BE2C (cell line): Measurements from ENCODE around the gene DUS1L.

Experiments used
- DNase-seq: peaks from one replicate; pipeline ENCODE4 v3.0.0-alpha.2; 2020
- H3K27me3 ChIP-seq: fragments of 250-450 bp; sonication (Bioruptor Pico); 2 replicates; pipeline ENCODE4 v1.5.1; 2020; ENCODE audit warnings: mild to moderate bottlenecking
- H3K36me3 ChIP-seq: fragments of 250-450 bp; sonication (Bioruptor Pico); 2 replicates; pipeline ENCODE4 v1.5.1; 2020; ENCODE audit warnings: mild to moderate bottlenecking
- H3K4me1 ChIP-seq: fragments of 250-450 bp; sonication (Bioruptor Pico); 2 replicates; pipeline ENCODE4 v1.5.1; 2020
- H3K4me3 ChIP-seq: 2 replicates; pipeline ENCODE4 v1.5.1; 2011; ENCODE audit warnings: low read depth, low read length
- H3K9me3 ChIP-seq: fragments of 250-450 bp; sonication (Bioruptor Pico); 2 replicates; pipeline ENCODE4 v1.5.1; 2020
- TF ChIP-seq, protein P1 (sequence below): IDR thresholded peaks from 2 replicates; pipeline ENCODE4 v1.5.1; 2012; ENCODE audit warnings: mild to moderate bottlenecking, low read depth, low read length

The DUS1L gene

DNA sequence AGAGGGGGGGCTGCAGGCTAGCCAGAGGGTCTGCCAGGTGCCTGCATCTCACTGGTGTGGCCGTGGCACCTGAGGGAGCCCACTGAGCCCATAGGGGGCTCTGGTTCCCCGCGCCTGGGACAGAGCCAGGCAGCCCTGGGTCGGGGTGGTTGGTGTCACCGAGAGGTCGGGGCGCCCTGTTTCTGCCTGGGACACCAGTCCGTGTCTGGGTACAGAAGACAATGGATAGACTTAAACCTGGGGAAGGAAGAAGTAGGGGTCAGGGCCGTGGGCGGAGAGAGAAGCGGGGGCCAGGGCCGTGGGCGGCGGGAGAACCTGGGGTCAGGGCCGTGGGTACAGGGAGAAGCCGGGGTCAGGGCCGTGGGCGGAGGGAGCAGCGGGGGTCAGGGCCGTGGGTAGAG lies 17.0 kb downstream of the DUS1L start:
- H3K4me1 ChIP-seq: no peaks in the 10 kb centered on the region
- DNase-seq: no peak
- H3K4me3 ChIP-seq: no peak overlapping the region
- TF ChIP-seq, protein P1, sequence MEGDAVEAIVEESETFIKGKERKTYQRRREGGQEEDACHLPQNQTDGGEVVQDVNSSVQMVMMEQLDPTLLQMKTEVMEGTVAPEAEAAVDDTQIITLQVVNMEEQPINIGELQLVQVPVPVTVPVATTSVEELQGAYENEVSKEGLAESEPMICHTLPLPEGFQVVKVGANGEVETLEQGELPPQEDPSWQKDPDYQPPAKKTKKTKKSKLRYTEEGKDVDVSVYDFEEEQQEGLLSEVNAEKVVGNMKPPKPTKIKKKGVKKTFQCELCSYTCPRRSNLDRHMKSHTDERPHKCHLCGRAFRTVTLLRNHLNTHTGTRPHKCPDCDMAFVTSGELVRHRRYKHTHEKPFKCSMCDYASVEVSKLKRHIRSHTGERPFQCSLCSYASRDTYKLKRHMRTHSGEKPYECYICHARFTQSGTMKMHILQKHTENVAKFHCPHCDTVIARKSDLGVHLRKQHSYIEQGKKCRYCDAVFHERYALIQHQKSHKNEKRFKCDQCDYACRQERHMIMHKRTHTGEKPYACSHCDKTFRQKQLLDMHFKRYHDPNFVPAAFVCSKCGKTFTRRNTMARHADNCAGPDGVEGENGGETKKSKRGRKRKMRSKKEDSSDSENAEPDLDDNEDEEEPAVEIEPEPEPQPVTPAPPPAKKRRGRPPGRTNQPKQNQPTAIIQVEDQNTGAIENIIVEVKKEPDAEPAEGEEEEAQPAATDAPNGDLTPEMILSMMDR: no peak
- 0 out of 2 replicates have a peak, but pooled peaks cover 3% of the 10 kb centered on the region for H3K27me3 ChIP-seq
- H3K9me3 ChIP-seq: no peaks in the 10 kb centered on the region
- H3K36me3 ChIP-seq: peaks cover 5% of the 10 kb centered on the region

DNA sequence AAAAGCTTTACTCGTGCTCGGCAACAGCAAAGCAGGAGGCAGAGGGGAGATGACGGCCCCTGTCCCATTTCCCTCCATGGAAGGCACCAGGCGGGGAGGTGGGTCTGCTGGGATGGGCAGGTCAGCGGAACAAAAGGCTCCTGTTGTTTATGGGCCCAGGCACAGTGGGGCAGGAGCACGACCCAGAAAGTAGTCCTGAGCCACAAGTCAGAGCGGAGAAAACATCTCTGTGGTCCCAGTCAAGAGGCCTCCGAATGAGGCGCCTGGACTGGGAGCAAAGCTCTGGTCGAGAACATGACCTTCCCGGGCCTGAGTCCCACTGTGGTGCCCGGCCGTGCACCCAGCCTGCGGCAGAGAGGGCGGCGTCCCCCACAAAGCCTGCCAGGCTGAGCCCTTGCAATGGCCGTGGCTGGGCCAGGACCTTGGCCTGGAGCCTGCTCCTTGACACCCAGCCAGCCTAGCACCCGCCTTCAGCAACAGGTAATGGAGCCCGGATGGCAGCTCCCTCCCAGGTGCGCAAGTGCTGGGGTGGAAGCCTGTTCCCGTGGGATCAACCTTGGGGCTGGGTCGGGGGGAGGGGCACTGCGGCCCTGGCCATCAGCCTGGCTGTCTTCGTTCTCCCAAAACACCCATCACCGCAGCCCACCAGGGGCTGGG lies 17.6 kb downstream of the DUS1L start:
- no peak for DNase-seq
- H3K36me3 ChIP-seq: peaks cover under 1% of the 10 kb centered on the region
- TF ChIP-seq, protein P1: no peak
- H3K9me3 ChIP-seq: no peaks in the 10 kb centered on the region
- H3K4me3 ChIP-seq: no peak overlapping the region
- H3K4me1 ChIP-seq: no peaks in the 10 kb centered on the region
- 0 out of 2 replicates have a peak, but pooled peaks cover 3% of the 10 kb centered on the region for H3K27me3 ChIP-seq

DNA sequence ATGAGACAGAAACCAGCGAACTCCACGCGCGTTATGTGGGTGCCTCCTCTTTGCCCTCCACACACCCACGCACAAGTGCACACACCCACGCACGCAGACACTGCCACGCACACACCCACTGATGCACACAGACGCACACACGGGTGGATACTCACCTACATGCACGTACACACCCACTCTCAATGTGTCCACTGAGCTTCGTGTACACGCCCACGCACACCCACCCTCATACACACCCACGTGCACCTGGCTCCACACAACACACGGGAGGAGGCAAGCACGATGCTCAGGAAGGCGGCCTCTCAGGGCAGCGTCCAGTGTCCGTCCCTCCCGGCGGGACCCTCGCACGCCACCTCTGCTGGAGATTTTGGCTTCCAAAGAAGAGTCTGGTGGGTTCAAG lies 18.2 kb downstream of the DUS1L start:
- Histone ChIP-seq H3K4me1 (no peaks in the 10 kb centered on the region), H3K9me3 (no peaks in the 10 kb centered on the region), H3K27me3 (0 out of 2 replicates have a peak, but pooled peaks cover 3% of the 10 kb centered on the region), H3K4me3 (no peak overlapping the region), H3K36me3 (no peaks in the 10 kb centered on the region; the same call in 1 of the 2 replicates)
- TF ChIP-seq, protein P1: no peak
- no peak for DNase-seq

DNA sequence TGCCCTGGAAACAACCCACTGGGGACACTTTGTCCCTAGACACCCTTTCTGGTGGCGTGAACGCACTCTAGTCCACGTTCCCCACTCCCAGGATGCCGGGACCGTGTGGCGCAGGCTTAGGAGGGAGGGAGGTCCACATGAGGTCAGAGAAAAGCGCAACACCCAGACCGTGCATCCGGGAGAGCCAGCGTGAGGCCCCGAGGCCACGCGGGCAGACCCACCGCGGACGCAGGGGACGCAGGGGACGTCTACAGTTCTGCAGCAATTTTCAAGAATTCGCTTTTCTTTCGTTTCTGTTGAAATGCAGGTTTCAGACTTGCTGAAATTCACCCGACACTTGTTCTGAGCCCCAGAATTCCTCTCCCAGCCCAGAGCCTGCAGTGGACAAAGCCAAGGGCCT lies 18.7 kb downstream of the DUS1L start:
- H3K27me3 ChIP-seq: 0 out of 2 replicates have a peak, but pooled peaks cover under 1% of the 10 kb centered on the region
- H3K4me3 ChIP-seq: no peak overlapping the region
- no peak for DNase-seq
- no peaks in the 10 kb centered on the region for H3K4me1 ChIP-seq
- TF ChIP-seq, protein P1: no peak
- no peaks in the 10 kb centered on the region; the same call in 1 of the 2 replicates for H3K36me3 ChIP-seq
- H3K9me3 ChIP-seq: no peaks in the 10 kb centered on the region

DNA sequence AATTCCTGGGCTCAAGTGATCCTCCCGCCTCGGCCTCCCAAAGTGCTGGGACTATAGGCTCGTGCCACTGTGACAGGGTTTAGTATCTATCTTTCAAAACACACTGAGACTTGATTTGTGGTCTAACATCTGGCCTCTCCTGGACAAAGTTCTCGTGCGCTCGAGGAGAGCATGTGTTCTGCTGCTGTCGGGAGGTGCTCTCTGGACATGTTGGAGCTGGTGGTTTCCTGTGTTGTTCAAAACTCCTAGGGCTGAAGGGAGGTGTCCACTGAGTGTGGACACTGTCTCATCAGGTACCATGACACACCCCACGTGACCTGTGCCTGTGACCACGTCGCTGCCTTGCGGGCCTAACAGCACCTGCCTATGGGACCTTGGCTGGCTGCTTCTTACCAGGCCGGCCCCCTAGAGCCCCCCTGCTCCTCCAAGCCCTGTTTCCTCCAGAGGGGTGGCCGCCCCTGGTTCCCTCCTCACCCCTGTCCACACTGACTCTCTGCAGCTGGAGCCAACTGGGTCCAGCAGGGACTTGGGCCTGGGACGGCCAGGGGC lies 19.6 kb downstream of the DUS1L start:
- no peak overlapping the region for H3K4me3 ChIP-seq
- no peaks in the 10 kb centered on the region for H3K9me3 ChIP-seq
- H3K4me1 ChIP-seq: no peaks in the 10 kb centered on the region
- TF ChIP-seq, protein P1: no peak
- no peaks in the 10 kb centered on the region; the same call in 1 of the 2 replicates for H3K36me3 ChIP-seq
- DNase-seq: no peak
- H3K27me3 ChIP-seq: no peaks in the 10 kb centered on the region

DNA sequence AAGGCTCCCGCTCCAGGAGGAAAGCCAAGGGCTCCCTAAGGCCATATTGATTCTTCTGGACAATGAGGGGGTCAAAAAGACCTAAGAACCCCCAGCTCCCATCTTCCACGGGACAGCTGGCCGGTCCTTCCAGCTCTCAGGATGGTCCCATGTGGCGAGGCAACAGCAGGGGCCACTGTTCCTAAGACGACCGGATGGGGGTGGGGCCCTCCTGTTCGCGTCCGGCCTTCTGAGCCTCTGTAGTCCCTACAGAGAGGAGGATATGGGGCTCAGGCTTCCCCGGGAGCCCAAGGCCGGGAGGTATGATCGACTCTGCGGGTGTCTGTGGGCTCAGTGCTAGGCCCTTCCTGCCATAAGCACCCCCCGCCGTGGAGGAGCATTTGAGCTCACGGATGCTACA lies 22.1 kb downstream of the DUS1L start:
- H3K9me3 ChIP-seq: no peaks in the 10 kb centered on the region
- H3K36me3 ChIP-seq: no peaks in the 10 kb centered on the region
- DNase-seq: no peak
- TF ChIP-seq, protein P1: no peak
- H3K27me3 ChIP-seq: no peaks in the 10 kb centered on the region
- H3K4me3 ChIP-seq: no peak overlapping the region
- H3K4me1 ChIP-seq: no peaks in the 10 kb centered on the region
